Measurements from ENCODE around the gene IBTK.

Gene IBTK

DNA sequence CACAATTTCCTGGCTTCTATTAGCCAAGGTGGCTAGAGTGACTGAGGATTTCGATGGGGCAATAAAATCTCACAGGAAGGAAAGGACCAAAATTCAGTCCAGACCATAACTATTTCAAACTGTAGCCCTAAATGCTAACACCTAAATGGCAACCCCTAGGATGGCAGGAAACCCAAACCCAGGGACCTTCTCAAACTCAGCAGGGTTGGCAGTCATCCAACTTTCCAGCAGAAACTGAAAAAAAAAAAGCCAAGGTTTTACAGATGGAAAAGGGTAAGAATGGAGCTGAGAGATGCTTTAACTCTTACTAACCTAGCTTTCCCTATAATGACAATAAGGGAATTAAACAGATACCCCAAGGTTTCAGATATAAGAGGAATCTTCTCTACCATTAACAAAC lies 10.5 kb downstream of the IBTK start:
- peak; percentile 23 for DNase-seq (ENCODE audit: low read depth, low spot score)
- TF ChIP-seq, protein P1, sequence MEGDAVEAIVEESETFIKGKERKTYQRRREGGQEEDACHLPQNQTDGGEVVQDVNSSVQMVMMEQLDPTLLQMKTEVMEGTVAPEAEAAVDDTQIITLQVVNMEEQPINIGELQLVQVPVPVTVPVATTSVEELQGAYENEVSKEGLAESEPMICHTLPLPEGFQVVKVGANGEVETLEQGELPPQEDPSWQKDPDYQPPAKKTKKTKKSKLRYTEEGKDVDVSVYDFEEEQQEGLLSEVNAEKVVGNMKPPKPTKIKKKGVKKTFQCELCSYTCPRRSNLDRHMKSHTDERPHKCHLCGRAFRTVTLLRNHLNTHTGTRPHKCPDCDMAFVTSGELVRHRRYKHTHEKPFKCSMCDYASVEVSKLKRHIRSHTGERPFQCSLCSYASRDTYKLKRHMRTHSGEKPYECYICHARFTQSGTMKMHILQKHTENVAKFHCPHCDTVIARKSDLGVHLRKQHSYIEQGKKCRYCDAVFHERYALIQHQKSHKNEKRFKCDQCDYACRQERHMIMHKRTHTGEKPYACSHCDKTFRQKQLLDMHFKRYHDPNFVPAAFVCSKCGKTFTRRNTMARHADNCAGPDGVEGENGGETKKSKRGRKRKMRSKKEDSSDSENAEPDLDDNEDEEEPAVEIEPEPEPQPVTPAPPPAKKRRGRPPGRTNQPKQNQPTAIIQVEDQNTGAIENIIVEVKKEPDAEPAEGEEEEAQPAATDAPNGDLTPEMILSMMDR (IDR thresholded peaks at IDR 0.05; ENCODE audit: low read depth, low read length): no peak
- no peak overlapping the region for H3K4me3 ChIP-seq (ENCODE audit: low read depth, low read length)
- in situ Hi-C loops (cut with HindIII; ENCODE audit: low sequenced_read_pairs): no loop called here

DNA sequence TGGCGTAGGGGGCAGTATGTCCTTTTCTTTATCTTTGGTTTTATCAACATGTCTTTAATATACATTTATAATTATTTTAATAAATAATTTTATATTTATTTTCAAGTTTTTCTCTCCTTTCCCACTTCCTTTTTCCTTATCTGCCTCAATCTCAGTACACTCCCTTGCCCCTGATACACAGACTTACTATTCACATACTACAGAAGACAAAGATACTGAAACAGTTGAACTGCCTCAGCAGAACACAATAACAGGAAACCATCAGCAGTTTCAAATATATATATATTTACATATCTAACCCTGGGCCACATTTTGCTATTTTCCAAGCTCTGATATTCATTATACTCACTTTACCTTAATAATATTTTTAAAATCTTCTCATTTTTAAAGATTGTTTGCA lies 19.8 kb downstream of the IBTK start:
- DNase-seq (ENCODE audit: low read depth, low spot score): no peak
- in situ Hi-C loops (cut with HindIII; ENCODE audit: low sequenced_read_pairs): no loop called here
- TF ChIP-seq, protein P1 (IDR thresholded peaks at IDR 0.05; ENCODE audit: low read depth, low read length): no peak
- no peak overlapping the region for H3K4me3 ChIP-seq (ENCODE audit: low read depth, low read length)

DNA sequence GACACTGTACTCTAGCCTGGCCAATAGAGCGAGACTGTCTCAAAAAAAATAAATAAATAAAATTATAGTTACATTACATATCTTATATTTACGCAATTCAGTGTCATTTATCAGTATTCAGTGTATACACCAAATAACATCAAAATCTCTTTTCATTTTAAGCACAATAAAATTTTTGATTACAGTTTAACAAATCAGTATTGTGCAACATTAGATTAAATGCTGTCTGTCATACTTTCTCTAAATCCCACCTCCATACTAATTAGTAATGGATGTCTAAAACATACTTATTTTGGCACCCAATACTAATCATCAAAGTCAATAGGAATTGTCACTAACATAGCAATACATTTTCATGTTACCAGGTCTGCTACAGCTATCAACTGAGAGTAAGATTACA lies 27.4 kb downstream of the IBTK start:
- TF ChIP-seq, protein P1 (IDR thresholded peaks at IDR 0.05; ENCODE audit: low read depth, low read length): no peak
- in situ Hi-C loops (cut with HindIII; ENCODE audit: low sequenced_read_pairs): no loop called here

DNA sequence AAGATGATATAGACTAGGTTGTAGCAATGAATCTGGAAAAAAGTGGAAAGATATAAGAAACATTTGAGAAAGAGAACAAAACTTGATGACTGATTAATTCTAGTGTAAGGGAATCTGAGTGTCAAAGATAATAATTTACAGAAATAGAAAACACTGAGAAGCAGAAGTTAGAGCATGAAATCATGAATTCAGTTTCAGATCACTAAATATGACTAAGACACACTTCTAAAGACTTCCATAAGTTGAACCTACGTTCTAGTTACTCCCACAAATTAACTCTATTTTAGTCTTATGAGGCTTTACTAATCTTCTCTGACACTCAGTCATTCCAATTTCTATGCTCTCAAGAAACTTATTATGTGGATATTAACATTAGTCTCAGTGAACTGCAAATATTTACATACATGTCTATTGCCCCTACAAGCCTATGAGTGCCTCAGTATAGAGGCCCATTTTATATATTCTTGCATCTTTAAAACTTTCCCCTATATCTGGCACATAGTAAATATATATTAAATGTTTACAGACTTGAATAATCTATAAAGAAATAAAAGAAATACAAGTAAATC lies 30.4 kb downstream of the IBTK start:
- in situ Hi-C loops (cut with HindIII; ENCODE audit: low sequenced_read_pairs): no loop called here
- no peak overlapping the region for H3K4me3 ChIP-seq (ENCODE audit: low read depth, low read length)
- TF ChIP-seq, protein P1 (IDR thresholded peaks at IDR 0.05; ENCODE audit: low read depth, low read length): no peak
- no peak for DNase-seq (ENCODE audit: low read depth, low spot score)

More for the DNA sequence above, 27.4 kb downstream of the IBTK start:
- no peak overlapping the region for H3K4me3 ChIP-seq (ENCODE audit: low read depth, low read length)
- DNase-seq (ENCODE audit: low read depth, low spot score): no peak

DNA sequence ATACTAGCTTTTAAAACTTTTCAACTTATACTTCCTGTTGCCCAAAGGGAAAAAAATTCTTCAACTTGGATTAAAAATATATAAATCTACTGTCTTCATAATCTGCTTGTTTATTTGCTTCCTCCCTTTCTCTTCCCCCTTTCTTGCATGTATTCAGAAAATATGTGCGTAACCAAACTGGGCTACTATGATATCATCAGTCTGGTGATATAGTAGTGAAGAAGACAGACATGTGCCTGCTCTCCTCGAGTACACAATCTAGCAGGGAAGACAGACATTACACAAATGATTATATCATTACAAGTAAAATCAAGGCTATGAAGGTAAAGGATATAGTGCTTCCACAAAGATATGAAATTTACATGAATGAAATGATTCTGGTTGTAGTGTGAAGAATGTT lies 31.0 kb downstream of the IBTK start:
- TF ChIP-seq, protein P1 (IDR thresholded peaks at IDR 0.05; ENCODE audit: low read depth, low read length): no peak
- no peak overlapping the region for H3K4me3 ChIP-seq (ENCODE audit: low read depth, low read length)
- in situ Hi-C loops (cut with HindIII; ENCODE audit: low sequenced_read_pairs): no loop called here
- no peak for DNase-seq (ENCODE audit: low read depth, low spot score)

DNA sequence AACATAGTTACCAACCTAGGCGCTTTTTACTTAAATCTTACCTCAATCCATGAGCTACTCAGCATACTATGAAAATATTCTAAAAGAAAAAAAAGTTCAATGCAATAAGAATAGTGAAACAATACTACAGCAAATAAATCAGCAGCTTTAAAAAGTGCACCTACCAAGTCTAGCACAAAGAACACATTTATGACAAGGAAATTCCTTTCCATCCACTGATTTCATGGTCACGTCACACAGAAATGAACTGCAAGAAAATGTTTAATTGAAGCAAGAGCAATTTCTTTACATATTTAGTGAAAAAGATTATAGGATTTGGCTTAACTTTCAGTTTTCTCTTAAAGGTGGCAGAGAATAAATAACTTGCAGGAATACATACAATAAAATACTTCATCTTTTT lies 36.2 kb downstream of the IBTK start:
- TF ChIP-seq, protein P1 (IDR thresholded peaks at IDR 0.05; ENCODE audit: low read depth, low read length): no peak
- in situ Hi-C loops (cut with HindIII; ENCODE audit: low sequenced_read_pairs): no loop called here

DNA sequence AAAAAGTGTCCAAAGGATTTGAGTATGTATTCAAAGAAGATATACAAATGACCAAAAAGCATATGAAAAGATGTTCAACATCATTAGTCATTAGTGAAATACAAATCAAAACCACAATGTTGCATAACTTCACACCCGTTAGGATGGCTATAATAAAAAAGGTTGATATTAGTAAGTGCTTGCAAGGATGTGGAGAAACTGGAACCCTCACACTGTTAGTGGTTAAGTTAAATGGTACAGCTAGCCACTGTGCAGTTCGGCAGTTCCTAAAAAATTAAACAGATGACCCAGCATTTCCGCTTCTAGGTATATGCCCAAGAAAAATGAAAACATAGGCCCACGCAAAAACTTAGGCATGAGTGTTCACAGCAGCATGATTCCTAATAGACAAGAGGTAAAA lies 38.6 kb downstream of the IBTK start:
- TF ChIP-seq, protein P1 (IDR thresholded peaks at IDR 0.05; ENCODE audit: low read depth, low read length): no peak
- in situ Hi-C loops (cut with HindIII; ENCODE audit: low sequenced_read_pairs): no loop called here
- no peak for DNase-seq (ENCODE audit: low read depth, low spot score)
- H3K4me3 ChIP-seq (ENCODE audit: low read depth, low read length): no peak overlapping the region

More for the DNA sequence above, 36.2 kb downstream of the IBTK start:
- H3K4me3 ChIP-seq (ENCODE audit: low read depth, low read length): no peak overlapping the region
- DNase-seq (ENCODE audit: low read depth, low spot score): no peak
